Right lobe of liver (tissue), 6 donors: ENCODE data around the gene ANKRD55. TPM values are rescaled to one million over a fixed set of nuclear protein-coding genes. Genes with fewer than 3 reads are reported as not detected.

ENCODE experiments used
- ATAC-seq, 4 donors: fragments of 200-7000 bp; cut with Tn5 transposase; one replicate each; pipeline ENCODE4 v1.9.1; 2020; ENCODE audit warnings: mild to moderate bottlenecking in 4 of 4, moderate library complexity in 4 of 4
- DNase-seq, 3 donors: peaks; one replicate each; pipeline ENCODE4 v3.0.0-alpha.2; 2020
- H3K27ac ChIP-seq, 3 donors: fragments of 200-600 bp; one replicate each; pipeline ENCODE4 v1.8.0; 2022
- H3K27me3 ChIP-seq, 2 donors: fragments of 200-600 bp; one replicate each; pipeline ENCODE4 v1.8.0; 2022
- H3K36me3 ChIP-seq, 4 donors: fragments of 200-600 bp; sonication (generic) in 1 of 4; one replicate each; pipeline versions ENCODE4 v1.5.1 to v1.8.0; 2017 to 2022; ENCODE audit warnings: control low read depth in 1 of 4
- H3K4me1 ChIP-seq, 4 donors: fragments of 200-600 bp; sonication (generic) in 1 of 4; one replicate each; pipeline versions ENCODE4 v1.5.1 to v1.8.0; 2017 to 2022; ENCODE audit warnings: control low read depth in 1 of 4
- H3K4me3 ChIP-seq, 3 donors: fragments of 200-600 bp; one replicate each; pipeline ENCODE4 v1.8.0; 2022
- H3K9me3 ChIP-seq, 4 donors: fragments of 200-600 bp; sonication (generic) in 1 of 4; one replicate each; pipeline versions ENCODE4 v1.5.1 to v1.8.0; 2017 to 2022; ENCODE audit warnings: control low read depth in 1 of 4
- CTCF ChIP-seq, 4 donors: fragments of 200-600 bp in 3 of 4; fragments of 450-650 bp in 1 of 4; IDR thresholded peaks; one replicate each; pipeline versions ENCODE4 v1.5.1 to v1.8.0; 2016 to 2022; ENCODE audit warnings: antibody characterized with exemption in 4 of 4, mild to moderate bottlenecking in 2 of 4
- POLR2A ChIP-seq: fragments of 450-650 bp; IDR thresholded peaks from one replicate; pipeline ENCODE4 v1.6.1; 2017; ENCODE audit warnings: antibody characterized with exemption, mild to moderate bottlenecking
- WGBS: methylation state at CpG from one replicate; pipeline ENCODE4 v1.1.6; 2018; ENCODE audit warnings: low coverage, low lambda C conversion rate; ENCODE audit not compliant: insufficient coverage; ENCODE audit errors: missing lambda C conversion rate; 5-methylcytosine and 5-hydroxymethylcytosine counted together
- intact Hi-C, 2 donors: fragments of 100-400 bp; cut with DNase I; formaldehyde crosslinking; loops; one replicate each; pipeline versions ENCODE4 v1.11.2 to v1.14.1; 2022
- total RNA-seq, 6 experiments: library from RNA; depleted of rRNA in 2 of 6; stranded (reverse); fragments of >200 nt in 2 of 6; fragmentation: NEBNext Ultra II Directional in 3 of 6; extraction: Animal tissue kit (Norgen Biotek cat#: 25700) in 3 of 6; gene quantifications; one replicate each; pipeline versions ENCODE4 v1.1.0 to v1.2.4, GENCODE V29; 2016 to 2023
- donor health status: DM: no; HTN: yes; CAD: no.
- donor health status: DM: no; HTN: no; CAD: no.
- donor health status: DM: no; HTN: no; CAD: no.
- donor health status: DM: no; HTN: yes; CAD: no.
- donor health status: DM: no; HTN: yes; CAD: no.

ANKRD55 gene
- total RNA-seq, 6 experiments from 2014 or later: 0.68 to 2.2 (median 1.2) TPM

GRCh38 chr5:56092115-56092514 lies 141.0 kb downstream of the ANKRD55 start:
- ATAC-seq (no peak), DNase-seq (no peak)
- Histone ChIP-seq H3K36me3 (no peaks in the 10 kb centered on the region), H3K27me3 (no peaks in the 10 kb centered on the region), H3K9me3 (no peaks in the 10 kb centered on the region), H3K27ac (no peak overlapping the region), H3K4me1 (peaks cover 0 to 13% (median 5%) of the 10 kb centered on the region in 4 donors), H3K4me3 (no peak overlapping the region)
- intact Hi-C loops: no loop called here
- TF ChIP-seq POLR2A (no peak), CTCF (IDR thresholded peaks at IDR 0.05) (no peak)
- WGBS: 90% methylated on average over 5 of the region's 5 CpGs

- ATAC-seq (no peak), DNase-seq (no peak)
- H3K9me3 ChIP-seq: no peaks in the 10 kb centered on the region
- no peaks in the 10 kb centered on the region for H3K36me3 ChIP-seq
- intact Hi-C loops: no loop called here
- H3K4me3 ChIP-seq: no peak overlapping the region
- H3K27ac ChIP-seq: no peak overlapping the region
- no peak for TF ChIP-seq CTCF (IDR thresholded peaks at IDR 0.05)
- no peak for TF ChIP-seq POLR2A
- no peaks in the 10 kb centered on the region for H3K27me3 ChIP-seq
- peaks cover 0 to 13% (median 5%) of the 10 kb centered on the region in 4 donors for H3K4me1 ChIP-seq
Observed at GRCh38 chr5:56091664-56092063, 141.5 kb downstream of the ANKRD55 start.

GRCh38 chr5:56090793-56091460 lies 142.2 kb downstream of the ANKRD55 start:
- TF ChIP-seq POLR2A: no peak
- no peak for TF ChIP-seq CTCF (IDR thresholded peaks at IDR 0.05)
- 46% methylated on average over 3 of the region's 7 CpGs for WGBS
- ATAC-seq (no peak), DNase-seq (peak in 1 of 3 donors; percentile 18)
- Histone ChIP-seq H3K9me3 (no peaks in the 10 kb centered on the region), H3K4me3 (no peak overlapping the region), H3K4me1 (peaks cover 0 to 13% (median 5%) of the 10 kb centered on the region in 4 donors), H3K27ac (no peak overlapping the region), H3K27me3 (no peaks in the 10 kb centered on the region), H3K36me3 (no peaks in the 10 kb centered on the region)
- intact Hi-C loops: no loop called here

DNA sequence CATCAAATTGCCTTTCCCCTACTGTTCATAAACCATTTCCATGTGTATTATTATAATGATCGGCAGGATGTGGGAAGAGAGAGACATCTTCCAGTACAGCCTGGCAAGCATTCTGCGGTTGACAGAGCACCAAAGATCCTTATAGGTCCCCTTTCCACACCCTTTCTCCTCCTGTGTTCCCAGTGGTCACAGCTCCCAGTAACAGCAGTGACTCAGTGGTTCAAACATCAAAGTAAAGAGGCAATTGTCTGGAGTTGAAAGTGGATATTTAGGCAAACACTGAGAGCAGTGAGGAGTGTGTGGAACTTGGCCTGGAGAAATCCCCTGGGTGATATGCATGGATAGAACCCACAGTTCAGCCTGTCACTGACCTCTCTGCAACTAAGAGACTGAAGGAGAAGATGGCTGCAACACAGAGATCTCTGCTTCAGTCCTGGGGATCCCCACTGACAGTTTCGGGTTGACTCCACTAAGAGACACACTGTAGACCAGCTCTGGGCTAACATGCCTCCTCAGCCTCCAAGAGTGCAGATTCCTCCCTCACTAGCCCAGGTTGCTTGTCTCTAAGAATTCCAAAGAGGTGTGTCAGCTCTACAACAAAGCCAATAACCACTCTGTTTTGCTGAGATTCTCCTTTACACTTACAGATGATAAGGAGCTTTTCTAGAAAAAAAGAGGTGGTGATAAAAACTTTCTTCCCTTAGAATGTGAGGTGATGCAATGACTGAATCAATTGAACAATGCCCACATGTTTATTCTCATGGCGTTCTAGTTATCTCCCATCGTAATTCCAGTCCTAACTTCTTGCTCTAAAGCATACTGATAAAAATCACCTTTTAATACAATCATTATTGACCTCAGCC lies 143.9 kb downstream of the ANKRD55 start:
- no peaks in the 10 kb centered on the region for H3K36me3 ChIP-seq
- DNase-seq (no peak), ATAC-seq (peak; percentile 62 to 77 (median 67))
- WGBS: 43% methylated on average over 5 of the region's 5 CpGs
- no peak overlapping the region for H3K4me3 ChIP-seq
- no peaks in the 10 kb centered on the region for H3K9me3 ChIP-seq
- H3K27ac ChIP-seq: no peak overlapping the region
- no peaks in the 10 kb centered on the region for H3K27me3 ChIP-seq
- H3K4me1 ChIP-seq: peaks cover 0 to 13% (median 5%) of the 10 kb centered on the region in 4 donors
- intact Hi-C loops: no loop called here
- TF ChIP-seq POLR2A (no peak), CTCF (IDR thresholded peaks at IDR 0.05) (no peak)
